ENCODE data around the gene SCAP. TPM values are rescaled to one million over a fixed set of nuclear protein-coding genes. Genes with fewer than 3 reads are reported as not detected.

The SCAP gene
- total RNA-seq, 1 donor from 2014 or later, result 49.7 TPM

DNA sequence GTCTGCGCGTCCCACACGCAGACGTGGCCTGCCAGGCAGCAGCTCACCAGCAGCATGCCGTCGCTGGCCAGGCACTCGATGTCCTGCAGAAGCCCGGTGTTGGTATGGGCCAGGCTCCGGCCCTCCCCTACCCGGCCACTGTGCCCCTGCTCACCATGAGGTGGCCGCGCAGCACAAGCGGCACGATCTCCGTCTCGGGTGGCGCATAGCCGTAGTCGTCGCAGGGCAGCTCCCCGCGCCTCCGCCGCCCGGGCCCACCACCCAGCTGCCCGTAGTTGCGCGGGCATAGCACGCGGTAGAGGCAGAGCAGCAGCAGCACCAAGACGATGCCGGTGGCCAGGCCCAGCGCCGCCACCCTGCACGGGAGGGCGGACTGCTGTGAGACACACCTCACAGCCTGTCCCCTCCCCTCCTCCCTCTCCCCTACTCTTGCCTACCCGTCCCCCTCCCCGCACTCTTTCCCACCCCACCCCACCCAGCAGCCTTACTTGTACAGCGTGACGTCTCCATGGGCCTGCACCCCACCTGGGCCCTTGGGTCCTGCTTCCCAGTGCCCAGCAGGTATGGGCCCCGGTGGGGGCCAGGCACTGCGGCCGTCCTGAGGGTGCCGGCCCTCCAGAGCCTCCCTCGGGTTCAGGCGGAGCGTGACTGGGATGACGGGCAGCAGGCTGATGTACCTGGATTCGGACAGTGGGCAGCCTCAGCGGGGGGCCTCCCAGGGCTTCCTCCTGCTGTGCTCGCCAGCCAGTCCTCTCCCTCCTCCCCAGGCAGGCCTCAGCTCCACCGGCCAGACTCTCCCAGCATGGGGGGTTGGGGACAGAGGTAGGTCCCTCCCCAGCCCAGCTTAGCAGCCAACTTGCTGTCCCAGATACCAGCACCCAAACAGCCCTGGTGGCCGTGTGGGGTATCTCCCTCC, 57.3 kb downstream of the SCAP start:
- H3K9me3 Mint-ChIP-seq (ENCODE audit: low read depth), result no peaks in the 10 kb centered on the region
- TF ChIP-seq, protein P1, sequence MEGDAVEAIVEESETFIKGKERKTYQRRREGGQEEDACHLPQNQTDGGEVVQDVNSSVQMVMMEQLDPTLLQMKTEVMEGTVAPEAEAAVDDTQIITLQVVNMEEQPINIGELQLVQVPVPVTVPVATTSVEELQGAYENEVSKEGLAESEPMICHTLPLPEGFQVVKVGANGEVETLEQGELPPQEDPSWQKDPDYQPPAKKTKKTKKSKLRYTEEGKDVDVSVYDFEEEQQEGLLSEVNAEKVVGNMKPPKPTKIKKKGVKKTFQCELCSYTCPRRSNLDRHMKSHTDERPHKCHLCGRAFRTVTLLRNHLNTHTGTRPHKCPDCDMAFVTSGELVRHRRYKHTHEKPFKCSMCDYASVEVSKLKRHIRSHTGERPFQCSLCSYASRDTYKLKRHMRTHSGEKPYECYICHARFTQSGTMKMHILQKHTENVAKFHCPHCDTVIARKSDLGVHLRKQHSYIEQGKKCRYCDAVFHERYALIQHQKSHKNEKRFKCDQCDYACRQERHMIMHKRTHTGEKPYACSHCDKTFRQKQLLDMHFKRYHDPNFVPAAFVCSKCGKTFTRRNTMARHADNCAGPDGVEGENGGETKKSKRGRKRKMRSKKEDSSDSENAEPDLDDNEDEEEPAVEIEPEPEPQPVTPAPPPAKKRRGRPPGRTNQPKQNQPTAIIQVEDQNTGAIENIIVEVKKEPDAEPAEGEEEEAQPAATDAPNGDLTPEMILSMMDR (IDR thresholded peaks at IDR 0.05), result no peak
- H3K4me3 Mint-ChIP-seq (ENCODE audit: unreplicated experiment), result no peak overlapping the region
- H3K27me3 Mint-ChIP-seq (ENCODE audit: low read depth), result no peaks in the 10 kb centered on the region
- H3K27ac Mint-ChIP-seq (ENCODE audit: unreplicated experiment), result no peak overlapping the region
- DNase-seq (ENCODE audit: low spot score), result peak; percentile 89
- H3K36me3 Mint-ChIP-seq (ENCODE audit: low read depth), result peaks cover 4% of the 10 kb centered on the region
- H3K4me1 Mint-ChIP-seq (ENCODE audit: low read depth), result peaks cover 11% of the 10 kb centered on the region

DNA sequence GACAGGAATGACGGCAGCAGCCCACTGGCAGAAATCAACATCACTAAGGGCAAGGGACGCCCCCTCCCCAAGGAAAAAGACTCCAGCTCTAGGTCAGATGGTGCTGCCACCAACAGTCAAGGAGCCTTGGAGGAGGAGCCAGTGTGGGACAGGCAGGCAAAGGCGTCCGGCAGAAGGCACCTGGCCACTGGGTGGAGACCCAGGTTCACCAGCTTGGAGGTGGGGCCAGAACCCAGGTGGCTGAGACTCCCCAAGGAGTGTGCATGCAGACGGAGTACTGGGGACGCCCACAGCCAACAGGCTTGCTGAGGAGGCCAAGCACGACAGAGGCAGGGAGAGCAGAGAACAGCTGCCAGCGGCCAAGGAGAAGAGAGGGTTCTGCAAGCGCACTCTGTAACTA, 59.7 kb downstream of the SCAP start:
- TF ChIP-seq, protein P1 (IDR thresholded peaks at IDR 0.05), result no peak
- no peak overlapping the region for H3K4me3 Mint-ChIP-seq (ENCODE audit: unreplicated experiment)
- no peak overlapping the region for H3K27ac Mint-ChIP-seq (ENCODE audit: unreplicated experiment)
- no peak for DNase-seq (ENCODE audit: low spot score)
- H3K4me1 Mint-ChIP-seq (ENCODE audit: low read depth), result peaks cover 4% of the 10 kb centered on the region
- no peaks in the 10 kb centered on the region for H3K27me3 Mint-ChIP-seq (ENCODE audit: low read depth)
- peaks cover 9% of the 10 kb centered on the region for H3K36me3 Mint-ChIP-seq (ENCODE audit: low read depth)
- H3K9me3 Mint-ChIP-seq (ENCODE audit: low read depth), result no peaks in the 10 kb centered on the region

DNA sequence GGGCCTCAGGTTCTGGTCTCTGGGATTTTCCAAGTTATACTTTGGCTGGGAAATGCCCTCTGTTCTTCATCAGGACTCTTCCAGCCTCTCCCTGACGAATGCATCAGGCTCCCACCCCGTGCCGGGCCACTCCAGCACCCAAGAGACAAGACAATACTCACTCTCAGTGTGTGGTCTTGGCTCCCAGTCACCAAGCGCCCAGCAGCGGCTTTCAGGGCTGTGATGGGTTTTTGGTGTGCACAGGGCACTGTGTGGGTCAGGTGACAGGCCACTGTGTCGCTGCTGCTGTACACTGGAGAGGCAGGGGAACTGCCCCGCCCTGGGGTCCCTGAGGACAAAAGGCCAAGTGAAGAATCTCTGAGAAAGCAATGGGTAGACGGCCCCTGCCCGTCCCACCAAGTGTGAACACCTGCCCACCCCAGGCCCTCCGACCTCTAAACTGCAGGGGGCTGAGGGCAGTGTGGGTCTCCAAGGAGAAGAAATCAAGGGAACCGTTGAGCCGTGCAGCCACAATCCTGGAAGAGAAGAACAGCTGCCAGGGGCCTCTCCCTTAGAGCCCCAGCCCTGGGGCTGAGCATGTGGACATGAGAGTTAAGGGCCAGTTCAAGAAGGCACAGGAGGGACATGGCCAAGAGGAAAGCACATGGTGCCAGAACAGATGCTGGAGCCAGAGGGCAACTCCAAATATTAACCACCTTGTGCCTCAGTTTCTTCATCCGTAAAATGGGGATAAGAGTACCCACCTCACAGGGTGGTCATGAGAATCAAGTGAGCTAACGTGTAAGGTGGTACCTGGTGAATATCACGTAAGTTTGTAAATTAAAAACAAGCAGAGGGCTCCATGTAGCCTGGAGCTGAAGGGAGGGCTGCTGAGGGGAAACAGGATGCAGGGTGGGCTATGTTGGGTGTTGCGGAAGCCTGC, 60.8 kb downstream of the SCAP start:
- Mint-ChIP-seq H3K4me1 (ENCODE audit: low read depth) (no peaks in the 10 kb centered on the region), H3K9me3 (ENCODE audit: low read depth) (no peaks in the 10 kb centered on the region), H3K27ac (ENCODE audit: unreplicated experiment) (no peak overlapping the region), H3K27me3 (ENCODE audit: low read depth) (no peaks in the 10 kb centered on the region), H3K36me3 (ENCODE audit: low read depth) (peaks cover 9% of the 10 kb centered on the region), H3K4me3 (ENCODE audit: unreplicated experiment) (no peak overlapping the region)
- TF ChIP-seq, protein P1 (IDR thresholded peaks at IDR 0.05), result no peak
- no peak for DNase-seq (ENCODE audit: low spot score)

DNA sequence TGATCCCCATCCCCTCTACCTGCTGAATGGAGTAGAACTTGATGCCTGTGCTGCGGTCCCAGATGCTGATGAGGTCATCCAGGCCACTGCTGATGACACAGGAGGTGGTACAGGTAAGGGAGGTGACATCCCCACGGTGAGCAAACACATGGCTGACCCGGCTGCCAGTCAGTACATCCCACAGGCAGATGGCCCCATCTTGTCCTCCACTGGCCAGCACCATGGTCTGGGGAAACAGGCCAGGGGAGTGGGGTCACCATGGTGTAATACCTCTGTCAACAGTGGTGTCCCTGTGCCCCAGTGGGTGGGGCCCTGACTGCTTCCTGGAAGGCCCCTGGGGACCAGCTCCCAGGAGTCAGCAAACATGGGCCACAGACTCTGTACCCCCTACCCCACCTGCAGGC, 61.6 kb downstream of the SCAP start:
- DNase-seq (ENCODE audit: low spot score), result no peak
- peak overlapping the region; percentile 12 for H3K27ac Mint-ChIP-seq (ENCODE audit: unreplicated experiment)
- no peak overlapping the region for H3K4me3 Mint-ChIP-seq (ENCODE audit: unreplicated experiment)
- H3K36me3 Mint-ChIP-seq (ENCODE audit: low read depth), result peaks cover 9% of the 10 kb centered on the region
- no peaks in the 10 kb centered on the region for H3K9me3 Mint-ChIP-seq (ENCODE audit: low read depth)
- TF ChIP-seq, protein P1 (IDR thresholded peaks at IDR 0.05), result no peak
- H3K27me3 Mint-ChIP-seq (ENCODE audit: low read depth), result no peaks in the 10 kb centered on the region
- no peaks in the 10 kb centered on the region for H3K4me1 Mint-ChIP-seq (ENCODE audit: low read depth)

DNA sequence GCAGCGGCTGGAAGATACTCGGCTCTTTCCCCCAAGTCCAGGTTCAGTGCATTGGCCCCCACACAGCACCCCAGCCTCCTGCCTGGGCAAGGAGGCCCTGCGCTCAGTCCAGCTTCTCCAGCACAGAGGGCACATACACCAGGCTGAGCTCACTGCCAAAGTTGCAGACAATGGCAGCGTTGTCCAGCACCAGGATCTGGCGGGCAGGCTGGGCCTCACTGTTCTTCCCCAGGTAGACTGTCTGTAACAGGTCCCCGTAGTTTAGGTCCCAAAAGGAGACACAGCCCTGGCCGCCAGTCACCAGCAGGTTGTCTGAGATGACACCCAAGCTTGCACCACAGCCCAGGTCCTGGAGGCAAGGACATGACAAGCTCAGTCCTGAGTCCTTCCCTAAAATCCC, 62.0 kb downstream of the SCAP start:
- no peak for DNase-seq (ENCODE audit: low spot score)
- TF ChIP-seq, protein P1 (IDR thresholded peaks at IDR 0.05), result no peak
- H3K9me3 Mint-ChIP-seq (ENCODE audit: low read depth), result no peaks in the 10 kb centered on the region

More for the DNA sequence above, 62.0 kb downstream of the SCAP start:
- Mint-ChIP-seq H3K4me3 (ENCODE audit: unreplicated experiment) (no peak overlapping the region), H3K36me3 (ENCODE audit: low read depth) (peaks cover 8% of the 10 kb centered on the region), H3K27me3 (ENCODE audit: low read depth) (no peaks in the 10 kb centered on the region), H3K27ac (ENCODE audit: unreplicated experiment) (peak overlapping the region; percentile 12), H3K4me1 (ENCODE audit: low read depth) (no peaks in the 10 kb centered on the region)
